ENCODE data around the gene TMPO.

GRCh38 chr12:98490501-98491453 lies 24.6 kb upstream of the TMPO start:
- TF ChIP-seq EZH2 (IDR thresholded peaks at IDR 0.05; ENCODE audit: insufficient read depth, poor library complexity, severe bottlenecking) (no peak), EZH2phosphoT487 (IDR thresholded peaks at IDR 0.05; ENCODE audit: insufficient read depth, low read depth) (no peak)
